Skin epidermis (tissue), 12 donors: ENCODE results near the gene PITPNM3.
"Not testable (repeated sequence)": the region's sequence is repeated elsewhere in the genome, so short reads cannot be mapped to it uniquely, and the experiment has no call there.

Experiments used
- H3K27ac ChIP-seq, 21 experiments: fragments of 200-600 bp; sonication (generic) in 11 of 21; one replicate each; pipeline ENCODE4 v1.5.0; 2020; ENCODE audit warnings: mild to moderate bottlenecking in 3 of 21, inconsistent platforms in 2 of 21, moderate library complexity in 2 of 21
- H3K4me3 ChIP-seq, 7 experiments: fragments of 200-600 bp; sonication (generic) in 2 of 7; one replicate each; pipeline ENCODE4 v1.5.0; 2020; ENCODE audit warnings: inconsistent platforms in 2 of 7, mild to moderate bottlenecking in 2 of 7, moderate library complexity in 1 of 7

Gene PITPNM3

DNA sequence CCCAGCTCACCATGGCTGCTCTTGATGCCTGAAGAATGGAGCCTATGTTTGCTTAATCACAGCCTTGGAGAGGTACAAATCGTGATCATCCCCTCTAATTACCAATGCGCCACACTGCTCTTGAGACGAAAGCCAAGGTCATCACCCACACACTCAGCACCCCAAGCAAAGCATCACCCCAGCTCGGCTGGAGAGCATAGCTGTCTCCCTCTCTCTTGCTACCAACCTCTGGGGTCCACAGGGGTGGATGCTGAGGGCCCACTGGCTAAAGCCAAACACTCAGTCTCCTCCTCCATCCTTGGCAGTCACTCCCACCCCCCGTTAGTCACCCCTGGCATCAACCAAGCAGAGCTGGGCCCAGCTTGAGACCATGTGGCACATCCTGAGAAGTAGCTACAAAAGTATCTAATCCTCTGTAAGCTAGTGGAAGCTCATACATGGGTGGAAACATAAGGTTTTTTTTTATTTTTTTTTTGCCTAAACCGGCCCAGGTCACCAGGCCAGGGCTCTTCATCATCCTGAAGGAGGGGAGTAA is 67.3 kb downstream of the PITPNM3 start:
- H3K27ac ChIP-seq: no peak overlapping the region
- H3K4me3 ChIP-seq: no peak overlapping the region

DNA sequence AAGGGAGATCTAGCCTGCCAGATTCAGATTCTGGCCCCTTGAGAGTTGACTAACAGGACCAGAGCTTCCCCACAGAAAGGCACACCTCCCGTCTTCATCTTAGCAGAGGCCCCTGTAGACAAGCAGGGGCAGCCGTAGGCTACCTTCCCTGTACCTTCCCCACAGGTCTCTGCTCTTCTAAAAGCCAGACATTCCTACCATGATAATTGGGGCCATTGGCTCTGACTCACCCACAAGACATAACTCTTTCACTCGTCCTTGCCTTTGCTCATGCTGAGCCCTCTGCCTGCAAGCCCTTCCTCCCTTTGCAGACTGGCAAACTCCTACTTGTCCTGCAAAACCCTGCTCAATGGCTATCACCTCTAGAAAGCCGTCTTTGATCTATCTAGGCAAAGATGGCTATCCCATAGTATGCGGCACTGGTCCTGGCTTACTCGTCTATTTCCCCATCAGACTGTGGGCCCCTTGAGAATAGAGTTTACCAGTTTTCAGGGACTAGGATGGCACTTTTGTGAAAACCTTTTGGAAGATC is 68.3 kb downstream of the PITPNM3 start:
- Histone ChIP-seq H3K27ac (no peak overlapping the region), H3K4me3 (no peak overlapping the region)

- H3K4me3 ChIP-seq: no peak overlapping the region
- H3K27ac ChIP-seq: no peak overlapping the region
Measured at GRCh38 chr17:6487251-6488007, 68.9 kb downstream of the PITPNM3 start.

GRCh38 chr17:6485646-6486412 is 70.5 kb downstream of the PITPNM3 start:
- H3K27ac ChIP-seq: peak overlapping the region in 1 of 21 experiments; percentile 52
- no peak overlapping the region for H3K4me3 ChIP-seq

GRCh38 chr17:6483507-6483906 is 72.8 kb downstream of the PITPNM3 start:
- H3K27ac ChIP-seq: no peak overlapping the region
- no peak overlapping the region for H3K4me3 ChIP-seq

GRCh38 chr17:6482796-6483195 is 73.6 kb downstream of the PITPNM3 start:
- not testable (repeated sequence) for H3K4me3 ChIP-seq, H3K27ac ChIP-seq

DNA sequence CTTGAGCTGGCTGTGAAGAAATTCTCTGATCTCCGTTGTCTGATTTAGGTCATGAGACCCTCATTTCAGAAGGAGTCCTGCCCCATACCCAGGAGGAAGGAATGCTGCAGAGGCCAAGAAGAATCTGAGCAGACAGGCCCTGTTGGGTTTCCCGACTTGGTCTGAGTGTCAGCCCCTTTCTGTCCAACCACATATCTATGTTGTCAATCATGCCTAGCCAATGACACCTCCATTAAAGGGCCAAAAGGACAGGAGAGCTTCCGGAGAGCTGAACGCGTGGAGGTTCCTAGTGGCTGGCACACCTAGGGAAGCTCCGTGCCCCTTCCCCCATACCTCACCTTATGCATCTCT is 74.3 kb downstream of the PITPNM3 start:
- no peak overlapping the region for H3K4me3 ChIP-seq
- H3K27ac ChIP-seq: no peak overlapping the region

GRCh38 chr17:6480303-6480675 is 76.1 kb downstream of the PITPNM3 start:
- Histone ChIP-seq H3K4me3 (no peak overlapping the region), H3K27ac (no peak overlapping the region)

GRCh38 chr17:6479622-6480302 is 76.6 kb downstream of the PITPNM3 start:
- no peak overlapping the region for H3K27ac ChIP-seq
- no peak overlapping the region for H3K4me3 ChIP-seq

DNA sequence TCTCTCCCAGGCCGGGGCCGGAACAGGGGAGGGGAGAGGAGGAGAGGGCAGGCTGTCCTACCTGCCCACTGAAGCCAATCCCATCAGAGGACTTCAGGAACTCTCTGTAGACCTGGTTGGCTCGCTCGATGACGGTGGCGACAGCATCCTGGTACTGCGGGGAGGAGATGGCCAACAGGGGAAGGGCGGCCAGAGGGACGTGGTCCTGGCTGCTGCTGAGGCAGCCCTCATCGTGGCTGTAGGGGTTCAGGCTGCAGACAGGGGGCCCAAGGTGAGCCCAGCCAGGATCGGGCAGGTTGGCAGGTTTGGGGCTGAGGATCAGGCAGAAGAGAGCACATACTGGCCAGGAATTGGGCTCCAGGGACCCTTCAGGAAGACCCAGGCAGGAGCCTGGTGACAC is 77.9 kb downstream of the PITPNM3 start:
- no peak overlapping the region for H3K27ac ChIP-seq
- H3K4me3 ChIP-seq: no peak overlapping the region

- Histone ChIP-seq H3K4me3 (no peak overlapping the region), H3K27ac (no peak overlapping the region)
Measured at GRCh38 chr17:6477831-6478383, 78.4 kb downstream of the PITPNM3 start.

DNA sequence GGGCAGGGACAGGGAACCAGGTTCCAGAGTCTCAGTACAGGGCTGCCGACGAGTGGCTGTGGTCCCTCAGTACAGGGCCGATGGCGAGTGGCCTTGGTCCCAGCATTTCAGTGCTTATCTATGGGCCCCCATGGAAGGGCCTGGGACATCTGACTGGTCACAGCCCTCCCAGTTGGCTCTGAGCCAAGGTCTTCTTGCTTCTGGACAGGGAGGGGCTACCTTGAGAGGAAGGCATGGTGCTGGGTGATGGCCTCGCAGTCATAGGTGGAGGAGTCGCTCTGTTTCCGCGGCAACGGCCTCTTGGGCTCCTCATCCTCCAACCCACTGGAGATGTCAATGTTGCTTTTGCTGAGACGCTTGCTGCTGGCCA is 79.6 kb downstream of the PITPNM3 start:
- H3K27ac ChIP-seq: no peak overlapping the region

GRCh38 chr17:6476076-6476809 is 80.1 kb downstream of the PITPNM3 start:
- no peak overlapping the region for H3K27ac ChIP-seq
- no peak overlapping the region for H3K4me3 ChIP-seq

More for the DNA sequence above, 79.6 kb downstream of the PITPNM3 start:
- H3K4me3 ChIP-seq: no peak overlapping the region

- no peak overlapping the region for H3K4me3 ChIP-seq
- peak overlapping the region in 2 of 21 experiments; percentile 17 to 33 for H3K27ac ChIP-seq
Measured at GRCh38 chr17:6475411-6475810, 80.9 kb downstream of the PITPNM3 start.

DNA sequence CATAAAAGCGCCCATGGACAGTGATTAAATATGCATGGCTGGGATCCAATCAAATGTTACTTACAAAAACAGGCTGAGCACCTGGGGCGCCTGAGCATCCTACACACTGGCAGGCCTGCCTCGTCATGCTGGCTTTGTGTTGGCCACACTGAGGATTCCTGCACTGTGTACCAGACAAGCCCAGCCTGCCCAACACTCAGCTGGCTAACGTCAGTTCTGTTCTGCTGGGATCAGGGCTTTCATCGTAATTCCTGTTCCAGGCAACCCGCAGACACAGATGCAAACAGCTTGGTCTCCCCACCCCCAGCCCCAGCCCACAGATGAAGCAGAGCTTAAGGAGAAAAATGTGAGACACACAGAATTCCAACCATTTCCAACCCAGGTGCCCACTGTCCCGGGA is 81.4 kb downstream of the PITPNM3 start:
- Histone ChIP-seq H3K4me3 (no peak overlapping the region), H3K27ac (peak overlapping the region in 1 of 21 experiments; percentile 33)

DNA sequence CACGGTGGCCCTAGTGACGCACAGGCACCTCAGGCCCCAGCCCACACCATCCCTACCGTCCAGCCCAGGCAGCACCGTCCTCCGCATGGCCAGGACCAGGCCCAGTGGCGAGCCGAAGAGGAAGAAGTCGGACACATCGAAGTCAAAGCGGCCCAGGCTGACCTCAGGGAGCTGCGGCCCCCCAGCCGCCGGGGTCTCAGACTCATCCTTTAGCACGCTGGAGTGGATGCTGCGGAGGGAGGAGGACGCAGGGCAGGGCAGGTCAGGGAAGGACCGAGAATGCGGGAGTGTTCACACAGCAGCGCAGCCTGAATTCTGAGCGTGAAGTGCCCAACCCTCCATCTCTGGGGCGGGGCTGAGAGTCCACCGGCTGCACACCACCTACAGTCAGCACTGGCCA is 82.0 kb downstream of the PITPNM3 start:
- Histone ChIP-seq H3K4me3 (no peak overlapping the region), H3K27ac (no peak overlapping the region)

GRCh38 chr17:6473128-6473767 is 83.1 kb downstream of the PITPNM3 start:
- Histone ChIP-seq H3K4me3 (no peak overlapping the region), H3K27ac (no peak overlapping the region)

DNA sequence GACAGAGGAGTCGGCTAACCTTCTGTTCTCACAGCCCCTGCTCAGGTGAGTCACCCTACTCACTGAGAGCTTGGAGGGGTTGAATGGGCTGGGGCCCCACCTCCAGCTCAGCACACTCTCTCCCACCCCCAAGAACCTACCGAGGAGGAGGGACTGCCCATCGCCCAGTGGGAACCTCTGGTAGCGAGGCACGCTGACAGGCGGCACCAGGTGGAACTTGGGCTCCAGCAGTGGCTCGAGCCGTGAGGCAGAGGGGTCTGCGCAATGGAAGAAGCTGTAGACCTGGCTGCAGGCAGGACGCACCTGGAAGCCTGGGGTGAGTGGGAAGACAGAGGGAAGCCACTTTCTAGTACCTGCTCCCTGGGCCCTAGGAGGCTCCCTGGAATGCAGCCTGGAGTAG is 83.8 kb downstream of the PITPNM3 start:
- no peak overlapping the region for H3K4me3 ChIP-seq
- H3K27ac ChIP-seq: no peak overlapping the region
